ENCODE measurements around the gene PBX1. TPM values are rescaled to one million over a fixed set of nuclear protein-coding genes. Genes with fewer than 3 reads are reported as not detected.

Gene PBX1
- total RNA-seq, 4 donors from 2014 or later = 33.3 to 61.8 (median 56.2) TPM

GRCh38 chr1:164607351-164607750, 48.4 kb downstream of the PBX1 start:
- no peak for DNase-seq (ENCODE audit: low spot score)
- no peak for TF ChIP-seq CTCF (IDR thresholded peaks at IDR 0.05)
- ATAC-seq (ENCODE audit: low FRiP score) = no peak

- TF ChIP-seq CTCF (IDR thresholded peaks at IDR 0.05) = no peak
- ATAC-seq (ENCODE audit: low FRiP score) (peak; percentile 38), DNase-seq (ENCODE audit: low spot score) (no peak)
These were observed 49.7 kb downstream of the PBX1 start for GRCh38 chr1:164608651-164609057.

- DNase-seq (ENCODE audit: low spot score) = no peak
- no peak for TF ChIP-seq CTCF (IDR thresholded peaks at IDR 0.05)
- ATAC-seq (ENCODE audit: low FRiP score) = no peak
These were observed 50.1 kb downstream of the PBX1 start for GRCh38 chr1:164609089-164609488.

GRCh38 chr1:164610538-164611222, 51.7 kb downstream of the PBX1 start:
- ATAC-seq (ENCODE audit: low FRiP score) (no peak), DNase-seq (ENCODE audit: low spot score) (no peak)
- no peak for TF ChIP-seq CTCF (IDR thresholded peaks at IDR 0.05)

GRCh38 chr1:164611754-164612642, 53.0 kb downstream of the PBX1 start:
- TF ChIP-seq CTCF (IDR thresholded peaks at IDR 0.05) = no peak
- DNase-seq (ENCODE audit: low spot score) (no peak), ATAC-seq (ENCODE audit: low FRiP score) (peak; percentile 60)

- ATAC-seq (ENCODE audit: low FRiP score) (peak; percentile 43), DNase-seq (ENCODE audit: low spot score) (no peak)
- no peak for TF ChIP-seq CTCF (IDR thresholded peaks at IDR 0.05)
These were observed 54.2 kb downstream of the PBX1 start for GRCh38 chr1:164613176-164613575.

Measured in omental fat pad (tissue), 4 donors.